Measurements from ENCODE around the gene ZBTB6.
"Not testable (repeated sequence)": the region's sequence is repeated elsewhere in the genome, so short reads cannot be mapped to it uniquely, and the experiment has no call there.

ZBTB6 gene

DNA sequence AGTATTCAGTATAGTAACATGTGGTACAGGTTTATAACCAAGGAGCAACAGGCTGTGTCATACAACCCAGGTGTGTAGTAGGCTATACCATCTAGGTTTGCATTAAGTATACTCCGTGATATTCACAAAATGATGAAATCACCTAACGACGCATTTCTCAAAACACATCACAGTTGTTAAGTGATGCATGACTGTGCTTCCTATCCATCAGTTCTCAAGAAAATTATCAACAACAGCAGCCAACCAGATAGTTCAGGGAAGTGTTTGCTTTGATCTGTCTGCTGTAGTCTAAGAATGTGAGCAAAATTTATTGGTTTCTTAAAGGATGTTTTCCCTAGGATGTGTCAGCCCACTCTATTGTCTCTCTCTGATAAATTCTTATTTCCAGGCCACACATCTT is 10.8 kb upstream of the ZBTB6 start:
- no peak for DNase-seq (ENCODE audit: low read depth)

DNA sequence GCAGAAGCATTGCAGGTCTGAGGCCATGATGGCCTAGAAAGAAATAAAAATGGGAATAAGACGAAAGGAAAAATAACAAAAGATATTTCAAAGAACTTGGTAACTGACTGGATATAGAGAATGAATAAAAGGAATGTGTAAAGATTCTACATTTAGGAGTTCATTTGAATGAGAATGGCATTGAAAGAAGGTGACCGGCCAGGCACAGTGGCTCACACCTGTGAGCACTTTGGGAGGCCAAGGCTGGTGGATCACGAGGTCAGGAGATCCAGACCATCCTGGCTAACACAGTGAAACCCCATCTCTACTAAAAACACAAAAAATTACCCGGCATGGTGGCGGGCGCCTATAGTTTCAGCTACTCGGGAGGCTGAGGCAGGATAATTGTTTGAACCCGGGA is 9.6 kb upstream of the ZBTB6 start:
- DNase-seq (ENCODE audit: low read depth): no peak

DNA sequence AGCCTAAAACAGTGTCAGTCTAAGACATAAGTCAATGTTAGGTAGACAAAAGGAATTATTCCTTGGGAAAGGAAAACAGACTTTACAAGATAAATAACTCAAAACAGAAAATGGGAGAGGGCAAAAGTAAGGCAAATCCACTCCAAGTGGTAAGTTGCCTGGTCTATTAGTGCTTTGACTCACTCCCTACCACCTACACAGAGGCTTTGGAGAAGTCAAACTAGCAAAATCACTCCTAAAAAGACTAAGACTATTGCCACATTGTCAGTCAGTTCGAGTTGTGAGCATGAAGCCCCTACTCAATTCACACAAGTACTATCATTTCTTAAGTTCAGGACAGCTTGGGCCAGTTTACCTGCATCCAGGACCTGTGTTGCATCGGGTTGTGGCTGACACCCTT is 5.2 kb upstream of the ZBTB6 start:
- DNase-seq (ENCODE audit: low read depth): no peak

DNA sequence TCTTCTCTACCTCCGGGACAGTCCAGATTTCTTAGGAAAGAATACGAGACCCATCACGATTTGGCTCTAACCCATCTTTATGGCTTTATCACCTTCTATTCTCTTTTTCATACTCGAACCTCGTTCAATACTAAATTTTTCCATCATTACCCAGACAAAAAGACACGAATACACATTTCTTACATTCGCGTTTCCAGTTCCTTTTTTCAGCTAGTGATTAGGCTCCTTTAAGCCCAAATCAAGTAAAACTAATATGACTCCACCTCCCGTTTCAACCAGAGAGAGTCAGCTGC is 506 bp downstream of the ZBTB6 start:
- DNase-seq (ENCODE audit: low read depth): no peak

DNA sequence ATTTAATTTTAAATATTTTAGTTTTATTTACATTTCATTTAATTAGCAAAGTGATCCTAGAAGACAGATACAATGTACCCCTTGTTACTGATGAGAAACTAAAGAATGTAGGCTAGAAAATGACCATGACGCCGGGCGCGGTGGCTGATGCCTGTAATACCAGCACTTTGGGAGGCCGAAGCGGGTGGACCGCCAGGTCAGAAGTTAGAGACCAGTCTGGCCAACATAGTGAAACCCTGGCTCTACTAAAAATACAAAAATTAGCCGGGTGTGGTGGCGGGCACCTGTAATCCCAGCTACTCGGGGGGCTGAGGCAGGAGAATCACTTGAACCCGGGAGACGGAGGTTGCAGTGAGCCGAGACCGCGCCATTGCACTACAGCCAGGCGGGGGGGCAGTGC is 7.0 kb downstream of the ZBTB6 start:
- DNase-seq (ENCODE audit: low read depth): not testable (repeated sequence)

DNA sequence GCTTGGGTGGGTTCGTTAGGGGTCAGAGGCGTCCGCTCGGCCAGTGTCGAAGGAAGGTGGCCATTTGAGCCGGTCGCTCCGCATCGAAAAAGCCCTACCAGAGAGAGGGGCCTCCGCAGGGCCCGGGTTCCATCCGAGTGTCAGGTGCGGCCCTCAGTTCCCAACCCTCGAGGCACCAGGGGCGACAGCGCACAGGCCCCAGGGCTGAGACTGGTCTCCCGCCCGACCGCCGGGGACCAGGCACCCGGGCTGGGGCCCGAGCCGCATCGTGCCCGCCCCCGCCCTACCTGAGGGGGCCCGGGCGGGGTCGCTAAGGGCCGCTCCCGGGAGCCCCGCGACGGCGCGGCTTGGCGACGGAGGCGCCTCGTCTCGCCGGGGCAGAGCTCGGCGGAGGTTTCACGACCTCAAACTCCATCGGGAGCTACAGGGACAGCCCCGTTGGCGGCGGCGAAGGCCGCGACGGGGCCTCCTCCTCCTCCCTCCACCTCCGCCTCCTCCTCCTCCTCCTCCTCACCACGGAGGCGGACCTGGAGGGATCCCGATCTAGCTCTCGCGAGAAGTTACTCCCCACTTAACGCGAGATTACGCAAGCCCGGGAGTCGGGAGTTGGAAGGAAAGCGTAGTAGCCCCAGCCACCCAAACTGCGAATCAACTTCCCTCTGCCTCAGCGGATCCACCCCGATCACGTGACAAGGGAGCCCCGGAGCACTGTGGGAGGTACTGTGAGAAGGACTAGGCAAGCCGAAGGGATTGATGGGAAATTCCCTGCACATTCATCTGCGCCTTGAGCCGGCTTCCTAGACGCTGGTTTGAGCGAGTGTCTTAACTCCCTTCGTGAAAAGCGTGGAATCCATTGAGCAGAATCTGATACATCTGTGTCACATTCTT is 8.1 kb downstream of the ZBTB6 start, which contains the start of gene RC3H2:
Gene RC3H2, minus strand, starts transcription at position 537 of the 888 bp plus-strand sequence. CDS start 7,850 bp downstream, outside the sequence.
- DNase-seq (ENCODE audit: low read depth): peak; percentile 100

DNA sequence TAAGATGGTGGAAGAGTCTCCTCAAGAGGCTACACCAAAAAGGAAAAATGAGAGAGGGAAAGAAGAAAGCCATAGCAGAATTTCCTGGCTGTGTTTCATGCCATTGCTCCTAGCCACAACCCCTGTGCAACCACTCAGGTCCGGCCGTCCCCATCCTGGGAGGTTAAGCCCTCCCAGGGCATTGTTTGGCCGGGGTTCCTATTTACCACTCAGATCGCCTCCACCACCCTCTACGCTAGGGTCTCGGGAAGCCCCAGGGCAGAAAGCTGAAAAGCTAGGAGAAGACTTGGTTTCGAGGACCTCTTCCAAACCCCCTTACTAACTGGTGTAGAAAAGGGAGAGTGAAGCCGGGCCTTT is 8.7 kb downstream of the ZBTB6 start:
- DNase-seq (ENCODE audit: low read depth): no peak

DNA sequence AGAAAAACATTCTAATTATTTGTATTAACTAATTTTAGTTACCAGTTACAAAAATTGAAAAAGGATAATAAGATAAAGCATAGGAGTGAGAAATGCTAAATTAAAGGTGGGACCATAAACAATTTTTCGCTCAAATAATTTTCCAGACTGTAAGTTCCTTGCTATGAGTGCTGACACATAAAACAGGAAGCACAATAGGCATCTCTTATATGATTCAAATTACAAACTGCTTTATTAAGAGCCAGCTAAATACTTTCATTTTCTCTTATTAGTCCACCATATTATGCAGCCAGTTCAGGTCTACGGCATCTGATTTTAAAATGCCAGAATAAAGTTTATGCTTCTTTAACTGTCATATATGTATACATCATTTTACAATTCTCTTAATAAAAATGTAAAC is 12.3 kb downstream of the ZBTB6 start:
- no peak for DNase-seq (ENCODE audit: low read depth)

DNA sequence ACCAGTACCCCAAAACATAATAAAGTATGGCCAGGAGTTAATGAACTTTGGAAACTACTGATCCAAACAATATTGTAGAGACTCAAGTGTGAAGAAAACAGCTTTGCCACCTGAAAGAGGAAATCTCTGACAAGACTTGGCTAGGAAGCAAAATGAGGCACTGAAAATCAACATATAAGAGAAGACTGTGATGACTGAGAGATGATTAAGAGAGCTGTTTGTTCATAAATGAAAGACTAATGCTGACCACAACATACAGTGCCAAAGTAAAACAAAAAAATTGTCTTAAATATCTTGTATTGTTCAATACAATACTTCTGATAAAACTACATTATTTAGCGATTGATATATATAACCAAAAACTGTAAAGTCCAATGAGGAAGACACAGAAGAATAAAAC is 15.2 kb downstream of the ZBTB6 start:
- no peak for DNase-seq (ENCODE audit: low read depth)

DNA sequence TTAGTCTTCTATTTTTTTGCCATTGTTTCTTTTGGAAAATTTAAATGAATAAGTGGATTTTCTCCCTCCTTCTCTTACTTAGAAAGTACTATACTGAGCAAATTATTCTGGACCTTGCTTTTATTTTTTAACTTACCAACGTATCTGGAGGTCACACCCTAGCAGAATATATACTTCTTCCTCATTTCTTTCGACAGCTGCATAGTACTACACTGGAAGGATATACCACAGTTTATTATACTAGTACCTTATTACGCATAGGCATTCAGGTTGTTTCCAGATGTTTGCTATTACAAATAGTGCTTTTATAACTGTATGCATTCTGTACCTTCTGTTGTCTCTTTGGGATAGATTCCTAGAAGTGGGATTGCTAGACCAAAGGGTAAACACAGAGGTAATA is 24.6 kb downstream of the ZBTB6 start:
- DNase-seq (ENCODE audit: low read depth): no peak

DNA sequence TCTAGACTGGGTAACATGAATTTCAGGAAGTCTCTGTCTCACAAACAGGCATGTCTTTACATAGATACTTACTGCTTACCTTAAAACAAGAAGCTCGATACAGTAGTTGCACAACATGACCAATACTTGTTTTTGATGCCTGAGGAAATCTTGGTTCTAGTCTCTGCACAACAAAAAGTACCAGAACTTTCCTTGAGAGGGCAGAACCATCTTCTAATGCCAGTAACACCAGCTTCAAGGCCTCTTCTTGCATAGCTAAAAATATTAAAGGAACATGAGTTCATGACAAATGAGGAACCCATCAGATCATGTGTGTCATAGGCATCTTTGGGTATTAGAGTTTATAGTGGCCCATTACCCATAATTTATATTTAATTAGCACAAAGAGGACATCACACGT is 30.0 kb downstream of the ZBTB6 start:
- no peak for DNase-seq (ENCODE audit: low read depth)

DNA sequence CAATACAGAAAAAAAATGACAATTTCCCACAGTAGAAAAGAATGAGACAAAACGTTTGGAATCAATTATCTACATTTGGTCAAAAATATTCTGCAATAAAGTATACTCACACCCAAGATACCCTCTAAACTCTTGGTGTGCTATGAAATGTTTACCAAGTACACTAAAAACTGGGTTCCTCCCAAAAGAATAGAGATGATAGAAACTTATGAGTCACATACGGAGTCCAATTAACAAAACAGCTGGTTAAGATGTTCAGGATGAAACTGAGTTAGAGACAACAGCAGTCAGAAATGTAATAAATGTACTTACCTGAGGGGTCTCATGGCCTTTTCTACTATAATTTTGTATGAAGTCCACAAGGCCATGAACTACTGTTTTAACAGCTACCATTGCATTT is 33.7 kb downstream of the ZBTB6 start:
- no peak for DNase-seq (ENCODE audit: low read depth)

DNA sequence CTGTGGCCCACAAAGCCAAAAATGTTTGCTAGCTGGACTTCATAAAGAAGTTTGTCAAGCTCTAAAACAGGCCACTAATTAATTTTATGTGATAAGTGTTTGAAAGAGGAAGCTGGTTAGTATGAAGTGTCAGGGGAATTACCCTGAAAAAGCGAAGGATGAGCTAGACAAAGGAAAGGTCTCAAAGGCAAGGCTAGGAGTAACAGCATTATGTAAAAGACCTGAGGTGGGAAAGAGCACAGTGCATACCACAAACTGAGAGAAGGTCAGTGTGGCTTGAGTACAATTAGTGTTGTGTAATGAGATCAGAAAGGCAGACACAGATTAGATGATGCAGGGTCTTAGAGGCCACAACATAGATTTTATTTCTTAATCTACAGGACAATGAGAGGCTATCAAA is 37.6 kb downstream of the ZBTB6 start:
- no peak for DNase-seq (ENCODE audit: low read depth)

DNA sequence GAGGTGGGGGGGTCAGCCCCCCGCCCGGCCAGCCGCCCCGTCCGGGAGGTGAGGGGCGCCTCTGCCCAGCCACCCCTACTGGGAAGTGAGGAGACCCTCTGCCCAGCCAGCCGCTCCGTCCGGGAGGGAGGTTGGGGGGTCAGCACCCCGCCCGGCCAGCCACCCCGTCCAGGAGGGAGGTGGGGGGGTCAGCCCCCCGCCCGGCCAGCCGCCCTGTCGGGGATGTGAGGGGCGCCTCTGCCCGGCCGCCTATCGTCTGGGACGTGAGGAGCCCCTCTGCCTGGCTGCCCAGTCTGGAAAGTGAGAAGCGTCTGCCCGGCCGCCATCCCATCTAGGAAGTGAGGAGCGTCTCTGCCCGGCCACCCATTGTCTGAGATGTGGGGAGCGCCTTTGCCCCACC is 45.8 kb downstream of the ZBTB6 start:
- not testable (repeated sequence) for DNase-seq (ENCODE audit: low read depth)

DNA sequence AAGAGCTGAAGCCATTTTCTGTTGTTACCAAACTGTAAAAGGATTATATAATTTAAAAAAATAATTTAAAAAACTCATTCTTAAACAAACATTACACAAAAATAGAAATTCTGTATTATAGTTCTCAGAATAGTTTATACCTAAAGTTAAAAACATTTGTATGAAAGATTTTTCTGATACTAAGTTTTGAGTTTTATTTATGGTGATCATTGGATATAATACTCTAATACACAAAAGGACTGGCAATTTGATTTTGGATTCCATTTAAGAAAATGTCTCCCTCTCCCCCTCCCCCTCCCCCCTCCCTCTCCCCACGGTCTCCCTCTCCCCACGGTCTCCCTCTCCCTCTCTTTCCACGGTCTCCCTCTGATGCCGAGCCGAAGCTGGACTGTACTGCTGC is 47.0 kb downstream of the ZBTB6 start:
- no peak for DNase-seq (ENCODE audit: low read depth)

DNA sequence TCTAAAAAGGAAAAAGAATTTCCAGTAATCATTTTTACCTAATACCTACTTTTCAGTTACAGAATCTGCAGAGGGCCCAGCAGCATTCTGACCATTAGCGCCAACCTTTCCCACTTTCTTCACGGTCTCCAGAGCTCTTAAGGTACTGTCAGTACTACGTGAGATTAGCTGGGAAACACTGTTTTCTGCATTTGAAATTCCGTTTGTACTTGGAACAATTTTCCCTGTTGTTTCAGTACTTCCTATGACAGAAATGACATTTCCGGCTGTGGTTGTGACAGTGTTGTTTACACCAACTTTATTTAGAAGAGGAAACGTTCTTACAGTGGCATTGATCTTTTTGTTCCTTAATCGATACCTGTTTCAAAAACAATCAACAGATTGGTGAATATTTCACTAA is 47.8 kb downstream of the ZBTB6 start:
- no peak for DNase-seq (ENCODE audit: low read depth)

DNA sequence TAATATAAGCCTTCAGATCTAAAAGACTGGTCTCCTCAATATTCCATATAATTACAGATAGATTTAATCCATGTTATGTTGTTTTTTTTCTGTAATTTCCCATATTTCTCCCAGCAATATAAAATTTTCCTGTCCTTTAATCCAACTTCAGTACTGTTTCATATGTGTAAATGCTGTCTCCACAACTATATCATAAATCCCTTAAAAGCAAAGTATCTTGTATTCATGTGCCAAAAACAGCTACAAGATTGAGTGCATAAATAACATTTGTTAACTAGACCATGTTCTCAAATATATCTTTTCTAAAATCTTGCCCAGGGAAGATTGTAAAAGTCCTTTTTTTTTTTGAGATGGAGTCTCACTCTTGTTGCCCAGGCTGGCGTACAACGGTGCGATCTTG is 49.7 kb downstream of the ZBTB6 start:
- no peak for DNase-seq (ENCODE audit: low read depth)

DNA sequence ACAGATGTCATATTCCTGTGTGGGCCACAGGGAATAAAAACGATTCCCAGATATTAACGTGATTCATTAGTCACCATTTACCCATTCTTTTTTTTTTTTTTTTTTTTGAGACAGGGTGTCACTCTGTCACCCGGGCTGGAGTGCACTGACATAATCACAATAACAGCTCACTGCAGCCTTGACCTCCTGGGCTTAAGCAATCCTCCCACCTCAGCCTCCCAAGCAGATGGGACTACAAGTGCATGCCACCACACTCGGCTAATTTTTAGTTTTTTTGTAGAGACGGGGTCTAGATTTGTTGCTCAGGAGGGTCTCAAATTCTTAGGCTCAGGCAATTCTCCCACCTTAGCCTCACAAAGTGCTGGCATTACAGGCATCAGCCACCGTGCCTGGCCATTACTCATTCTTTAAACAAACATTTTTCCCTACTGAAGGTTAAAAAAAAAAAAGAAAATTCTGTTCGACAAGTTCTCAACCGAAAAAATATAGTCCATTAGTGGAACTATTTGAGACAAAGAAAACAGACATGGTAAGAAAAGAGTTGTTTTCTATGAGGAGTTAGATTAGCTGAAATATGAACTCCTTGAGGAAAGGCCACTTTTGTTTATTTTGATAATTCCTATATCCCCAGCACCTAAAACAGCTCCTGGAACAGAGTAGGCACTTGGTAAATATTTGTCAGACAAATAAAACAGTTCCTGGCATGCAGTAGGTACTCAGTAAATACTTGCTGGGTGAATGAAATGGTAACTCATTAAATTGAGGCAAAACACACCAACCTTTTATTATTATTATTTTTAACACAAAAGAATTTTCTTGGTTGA is 52.6 kb downstream of the ZBTB6 start:
- DNase-seq (ENCODE audit: low read depth): no peak
